Suprapubic skin (tissue), 4 donors: ENCODE data around the gene CCL2. TPM values are rescaled to one million over a fixed set of nuclear protein-coding genes. Genes with fewer than 3 reads are reported as not detected.

Experiments
- DNase-seq, 2 donors: peaks; one replicate each; pipeline ENCODE4 v3.0.0-alpha.2; 2019; ENCODE audit warnings: low spot score in 2 of 2
- H3K27ac ChIP-seq: fragments of 200-600 bp; sonication (generic); one replicate; pipeline ENCODE4 v1.5.1; 2019
- H3K27me3 ChIP-seq: fragments of 200-600 bp; sonication (generic); one replicate; pipeline ENCODE4 v1.5.1; 2019
- H3K36me3 ChIP-seq: fragments of 200-600 bp; sonication (generic); one replicate; pipeline ENCODE4 v1.5.1; 2019
- H3K4me1 ChIP-seq: fragments of 200-600 bp; sonication (generic); one replicate; pipeline ENCODE4 v1.5.1; 2019
- H3K4me3 ChIP-seq: fragments of 200-600 bp; sonication (generic); one replicate; pipeline ENCODE4 v1.5.1; 2019; ENCODE audit warnings: mild to moderate bottlenecking
- H3K9me3 ChIP-seq: fragments of 200-600 bp; sonication (generic); one replicate; pipeline ENCODE4 v1.5.1; 2019
- CTCF ChIP-seq, 2 donors: fragments of 200-600 bp in 1 of 2; fragments of 450-650 bp in 1 of 2; sonication (generic) in 1 of 2; IDR thresholded peaks; one replicate each; pipeline ENCODE4 v1.5.1; 2016 to 2019; ENCODE audit warnings: antibody characterized with exemption in 2 of 2, mild to moderate bottlenecking in 1 of 2, moderate library complexity in 1 of 2
- EP300 ChIP-seq: sonication (generic); formaldehyde crosslinking; IDR thresholded peaks from one replicate; pipeline ENCODE4 v1.6.1; 2017; ENCODE audit warnings: antibody characterized with exemption
- POLR2A ChIP-seq, 2 donors: fragments of 450-650 bp; IDR thresholded peaks; one replicate each; pipeline ENCODE4 v1.6.1; 2017; ENCODE audit warnings: antibody characterized with exemption in 2 of 2, mild to moderate bottlenecking in 2 of 2, moderate library complexity in 2 of 2
- POLR2AphosphoS5 ChIP-seq, 3 donors: sonication (generic); formaldehyde crosslinking; IDR thresholded peaks; one replicate each; pipeline ENCODE4 v1.6.1; 2017; ENCODE audit warnings: antibody characterized with exemption in 3 of 3
- WGBS: methylation state at CpG from one replicate; pipeline ENCODE4 v1.1.5; 2018; 5-methylcytosine and 5-hydroxymethylcytosine counted together
- total RNA-seq, 4 donors: library from RNA; depleted of rRNA; stranded (reverse); fragments of >200 nt; gene quantifications; one replicate each; pipeline ENCODE4 v1.1.0, GENCODE V29; 2016

Gene CCL2
- total RNA-seq, 4 donors from 2014 or later, result 7.1 to 26.9 (median 14.0) TPM

GRCh38 chr17:34241062-34241461 is 14.0 kb upstream of the CCL2 start:
- peaks cover 70% of the 10 kb centered on the region for H3K4me1 ChIP-seq
- no peaks in the 10 kb centered on the region for H3K27me3 ChIP-seq
- H3K9me3 ChIP-seq, result no peaks in the 10 kb centered on the region
- no peak overlapping the region for H3K4me3 ChIP-seq
- DNase-seq, result no peak
- H3K36me3 ChIP-seq, result no peaks in the 10 kb centered on the region
- H3K27ac ChIP-seq, result no peak overlapping the region
- TF ChIP-seq POLR2AphosphoS5 (IDR thresholded peaks at IDR 0.05) (no peak), CTCF (IDR thresholded peaks at IDR 0.05) (no peak), POLR2A (IDR thresholded peaks at IDR 0.05) (no peak), EP300 (no peak)
- 7% methylated on average over 4 of the region's 4 CpGs for WGBS

- peaks cover 58% of the 10 kb centered on the region for H3K4me1 ChIP-seq
- H3K27me3 ChIP-seq, result no peaks in the 10 kb centered on the region
- TF ChIP-seq POLR2A (IDR thresholded peaks at IDR 0.05) (no peak), CTCF (IDR thresholded peaks at IDR 0.05) (no peak), POLR2AphosphoS5 (IDR thresholded peaks at IDR 0.05) (no peak), EP300 (no peak)
- no peak for DNase-seq
- no peaks in the 10 kb centered on the region for H3K36me3 ChIP-seq
- peak overlapping the region; percentile 10 for H3K27ac ChIP-seq
- H3K9me3 ChIP-seq, result no peaks in the 10 kb centered on the region
- 66% methylated on average over 8 of the region's 8 CpGs for WGBS
- H3K4me3 ChIP-seq, result no peak overlapping the region
Observed at GRCh38 chr17:34242587-34243363, 12.3 kb upstream of the CCL2 start.

- TF ChIP-seq CTCF (IDR thresholded peaks at IDR 0.05) (no peak), POLR2AphosphoS5 (IDR thresholded peaks at IDR 0.05) (no peak), POLR2A (IDR thresholded peaks at IDR 0.05) (no peak), EP300 (no peak)
- no peaks in the 10 kb centered on the region for H3K9me3 ChIP-seq
- H3K27ac ChIP-seq, result peak overlapping the region; percentile 10
Observed at GRCh38 chr17:34243364-34244320, 11.4 kb upstream of the CCL2 start.

GRCh38 chr17:34245351-34245905 is 9.7 kb upstream of the CCL2 start:
- no peak for DNase-seq
- H3K9me3 ChIP-seq, result no peaks in the 10 kb centered on the region
- no peak overlapping the region for H3K27ac ChIP-seq
- peaks cover 62% of the 10 kb centered on the region for H3K4me1 ChIP-seq
- H3K36me3 ChIP-seq, result no peaks in the 10 kb centered on the region
- no peak overlapping the region for H3K4me3 ChIP-seq
- TF ChIP-seq POLR2AphosphoS5 (IDR thresholded peaks at IDR 0.05) (no peak), EP300 (no peak), POLR2A (IDR thresholded peaks at IDR 0.05) (no peak), CTCF (IDR thresholded peaks at IDR 0.05) (no peak)
- H3K27me3 ChIP-seq, result no peaks in the 10 kb centered on the region
- 78% methylated on average over 6 of the region's 6 CpGs for WGBS

More at GRCh38 chr17:34243364-34244320, 11.4 kb upstream of the CCL2 start:
- Histone ChIP-seq H3K4me1 (peaks cover 58% of the 10 kb centered on the region), H3K36me3 (no peaks in the 10 kb centered on the region), H3K27me3 (no peaks in the 10 kb centered on the region), H3K4me3 (no peak overlapping the region)
- no peak for DNase-seq
- WGBS, result 50% methylated on average over 7 of the region's 7 CpGs
